ENCODE data around the gene CADM2.

DNA sequence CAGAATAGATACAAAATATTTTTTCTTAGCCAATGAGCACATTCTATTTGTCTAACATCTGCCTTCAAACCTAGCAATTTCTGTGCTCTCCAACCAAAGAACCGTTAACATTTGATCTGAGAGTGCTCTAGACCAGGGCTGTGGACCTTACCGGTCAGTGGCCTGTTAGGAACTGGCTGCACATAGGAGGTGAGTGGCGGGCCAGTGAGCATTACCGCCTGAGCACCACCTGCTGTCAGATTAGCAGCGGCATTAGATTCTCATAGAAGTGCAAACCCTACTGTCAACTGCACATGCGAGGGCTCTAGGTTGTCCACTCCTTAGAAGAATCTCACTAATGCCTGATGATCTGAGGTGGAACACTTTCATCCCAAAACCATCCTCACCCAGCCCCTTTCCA, 131.7 kb downstream of the CADM2 start:
- TF ChIP-seq EZH2phosphoT487 (IDR thresholded peaks at IDR 0.05; ENCODE audit: insufficient read depth, low read depth) (no peak), EZH2 (IDR thresholded peaks at IDR 0.05; ENCODE audit: insufficient read depth, poor library complexity, severe bottlenecking) (no peak)
